Activated CD4-positive, CD25-positive, alpha-beta regulatory T cell (primary cell): ENCODE measurements around the gene UBTD1.

Experiments used
- DNase-seq, 4 experiments: peaks; one replicate each; lab custom pipeline; 2025; lab: John Stamatoyannopoulos, UW

The UBTD1 gene

GRCh38 chr10:97584798-97585438 lies 86.2 kb downstream of the UBTD1 start:
- DNase-seq = no peak

- DNase-seq = no peak
Observed at GRCh38 chr10:97585439-97585811, 86.7 kb downstream of the UBTD1 start.

GRCh38 chr10:97587183-97587582 lies 88.5 kb downstream of the UBTD1 start:
- DNase-seq = no peak

GRCh38 chr10:97589479-97589878 lies 90.8 kb downstream of the UBTD1 start, which contains the start of gene C10orf62:
Gene C10orf62, plus strand, starts transcription at chr10:97589721. Its CDS starts 177 bp downstream, at chr10:97589898.
- DNase-seq = no peak

GRCh38 chr10:97590082-97590747 lies 91.5 kb downstream of the UBTD1 start:
- DNase-seq = no peak

- DNase-seq = no peak
Observed at GRCh38 chr10:97590748-97591495, 92.2 kb downstream of the UBTD1 start.

GRCh38 chr10:97593421-97593820 lies 94.7 kb downstream of the UBTD1 start:
- DNase-seq = no peak

GRCh38 chr10:97596101-97597082 lies 97.7 kb downstream of the UBTD1 start:
- no peak for DNase-seq

- no peak for DNase-seq
Observed at GRCh38 chr10:97597778-97598177, 99.1 kb downstream of the UBTD1 start.

GRCh38 chr10:97598407-97599271 lies 99.9 kb downstream of the UBTD1 start:
- DNase-seq = no peak

- no peak for DNase-seq
Observed at GRCh38 chr10:97599272-97599619, 100.5 kb downstream of the UBTD1 start.

GRCh38 chr10:97600616-97601015 lies 101.9 kb downstream of the UBTD1 start:
- DNase-seq = no peak

GRCh38 chr10:97601268-97602215 lies 102.8 kb downstream of the UBTD1 start:
- no peak for DNase-seq

GRCh38 chr10:97607095-97607636 lies 108.4 kb downstream of the UBTD1 start:
- DNase-seq = no peak

GRCh38 chr10:97608991-97609561 lies 110.4 kb downstream of the UBTD1 start:
- no peak for DNase-seq

GRCh38 chr10:97611473-97611872 lies 112.7 kb downstream of the UBTD1 start:
- DNase-seq = no peak

GRCh38 chr10:97612386-97612785 lies 113.7 kb downstream of the UBTD1 start:
- no peak for DNase-seq

- no peak for DNase-seq
Observed at GRCh38 chr10:97618285-97618684, 119.6 kb downstream of the UBTD1 start.

GRCh38 chr10:97618733-97619132 lies 120.0 kb downstream of the UBTD1 start:
- DNase-seq = no peak
